H1 (cell line): ENCODE results near the gene UBE2J1. TPM values are rescaled to one million over a fixed set of nuclear protein-coding genes. Genes with fewer than 3 reads are reported as not detected.

Experiments used
- CTCF ChIA-PET: fragments of 300-600 bp; sonication (Branson Sonifier 250); formaldehyde crosslinking; loops from one replicate; lab custom pipeline; 2021; ENCODE audit not compliant: partially characterized antibody; lab: Charles Lee
- POLR2A ChIA-PET: fragments of 300-600 bp; sonication (Branson Sonifier 250); formaldehyde crosslinking; loops from one replicate; lab custom pipeline; 2021; ENCODE audit warnings: inconsistent platforms; ENCODE audit not compliant: partially characterized antibody; lab: Charles Lee
- DNase-seq, 2 experiments: peaks; one replicate each; pipeline versions ENCODE4 v3.0.0 to v3.0.0-alpha.2; 2010 to 2022; ENCODE audit warnings: low spot score in 2 of 2, low read depth in 1 of 2, mixed read lengths in 1 of 2
- FAIRE-seq: peaks from 2 replicates; lab custom pipeline; 2011; peaks lifted over from hg19 to GRCh38; lab: Jason Lieb, UNC
- H2AFZ ChIP-seq: 2 replicates; pipeline ENCODE4 v1.8.1; 2012; ENCODE audit warnings: low read length, inconsistent platforms
- H2AK5ac ChIP-seq: 2 replicates; pipeline ENCODE4 v1.6.1; 2013; ENCODE audit warnings: low read depth, low read length
- H2BK120ac ChIP-seq: replicated peaks from 2 replicates; pipeline ENCODE3; 2013; ENCODE audit warnings: low read depth, low read length, inconsistent platforms
- H2BK12ac ChIP-seq: 2 replicates; pipeline ENCODE4 v1.6.1; 2013; ENCODE audit warnings: low read depth, low read length
- H2BK15ac ChIP-seq: 2 replicates; pipeline ENCODE4 v1.6.1; 2013; ENCODE audit warnings: low read length
- H2BK20ac ChIP-seq: 2 replicates; pipeline ENCODE4 v1.6.1; 2013; ENCODE audit warnings: low read length
- H2BK5ac ChIP-seq: 2 replicates; pipeline ENCODE4 v1.6.1; 2013; ENCODE audit warnings: low read depth, low read length
- H3K14ac ChIP-seq: 2 replicates; pipeline ENCODE4 v1.6.1; 2013; ENCODE audit warnings: inconsistent platforms; ENCODE audit not compliant: insufficient read length
- H3K18ac ChIP-seq: 2 replicates; pipeline ENCODE4 v1.6.1; 2013; ENCODE audit warnings: low read length; ENCODE audit errors: extremely low read depth
- H3K23ac ChIP-seq: 2 replicates; pipeline ENCODE4 v1.6.1; 2013; ENCODE audit warnings: inconsistent platforms; ENCODE audit not compliant: insufficient read length
- H3K23me2 ChIP-seq: 2 replicates; pipeline ENCODE4 v1.6.1; 2013; ENCODE audit warnings: low read depth, low read length
- H3K27ac ChIP-seq: 2 replicates; pipeline ENCODE4 v1.6.1; 2011; ENCODE audit warnings: low read depth, low read length, inconsistent platforms
- H3K27me3 ChIP-seq, 4 experiments: replicated peaks in 1 of 4; 1 replicate in 1 of 4; 2 replicates in 3 of 4; pipeline versions ENCODE4 v1.6.1 to v1.8.1; 2011 to 2013; ENCODE audit warnings: low read length in 3 of 4, mild to moderate bottlenecking in 3 of 4, inconsistent platforms in 2 of 4, mixed read lengths in 2 of 4, moderate library complexity in 1 of 4; ENCODE audit not compliant: control insufficient read depth in 3 of 4, insufficient read depth in 3 of 4; ENCODE audit errors: extremely low read depth in 1 of 4
- H3K36me3 ChIP-seq, 4 experiments: 2 replicates each; pipeline versions ENCODE4 v1.6.1 to v1.8.1; 2011 to 2013; ENCODE audit warnings: mild to moderate bottlenecking in 4 of 4, low read length in 3 of 4, moderate library complexity in 2 of 4, control low read depth in 1 of 4, inconsistent platforms in 1 of 4; ENCODE audit not compliant: insufficient read depth in 4 of 4, control insufficient read depth in 2 of 4
- H3K4ac ChIP-seq: replicated peaks from 2 replicates; pipeline ENCODE3; 2013; ENCODE audit warnings: low read length, low read depth, mixed read lengths, inconsistent platforms; ENCODE audit not compliant: insufficient read length
- H3K4me1 ChIP-seq, 4 experiments: replicated peaks in 1 of 4; 1 replicate in 1 of 4; 2 replicates in 3 of 4; pipeline versions ENCODE4 v1.6.1 to v1.8.1; 2011 to 2013; ENCODE audit warnings: low read length in 3 of 4, inconsistent platforms in 2 of 4, mixed read lengths in 1 of 4; ENCODE audit not compliant: insufficient read depth in 4 of 4, control insufficient read depth in 3 of 4
- H3K4me2 ChIP-seq, 2 experiments: 2 replicates each; pipeline versions ENCODE4 v1.6.1 to v1.8.1; 2011 to 2013; ENCODE audit warnings: low read depth in 2 of 2, low read length in 2 of 2, control low read depth in 1 of 2, inconsistent platforms in 1 of 2, mild to moderate bottlenecking in 1 of 2; ENCODE audit not compliant: insufficient read depth in 1 of 2
- H3K4me3 ChIP-seq, 4 experiments: fragments of 200-600, 300-600 bp in 1 of 4; sonication (generic), shearing (Covaris generic), sonication (Bioruptor Twin) in 1 of 4; 2 replicates each; pipeline versions ENCODE4 v1.5.1 to v1.8.1; 2011 to 2016; ENCODE audit warnings: low read length in 4 of 4, low read depth in 3 of 4, control low read depth in 2 of 4, inconsistent platforms in 2 of 4, mild to moderate bottlenecking in 2 of 4, mixed read lengths in 1 of 4, moderate library complexity in 1 of 4; ENCODE audit not compliant: insufficient read depth in 2 of 4; ENCODE audit errors: extremely low read depth in 1 of 4
- H3K56ac ChIP-seq: replicated peaks from 2 replicates; pipeline ENCODE3; 2013; ENCODE audit warnings: low read depth, mild to moderate bottlenecking, mixed read lengths, low read length, inconsistent platforms; ENCODE audit not compliant: insufficient read length
- H3K79me1 ChIP-seq: 2 replicates; pipeline ENCODE4 v1.6.1; 2013; ENCODE audit warnings: low read depth, low read length, control low read depth
- H3K79me2 ChIP-seq, 2 experiments: 2 replicates each; pipeline versions ENCODE4 v1.6.1 to v1.8.1; 2012 to 2013; ENCODE audit warnings: low read length in 2 of 2, mild to moderate bottlenecking in 2 of 2, inconsistent platforms in 1 of 2; ENCODE audit not compliant: insufficient read depth in 2 of 2, control insufficient read depth in 1 of 2
- H3K9ac ChIP-seq, 4 experiments: replicated peaks in 1 of 4; 1 replicate in 1 of 4; 2 replicates in 3 of 4; pipeline versions ENCODE4 v1.6.1 to v1.8.1; 2011 to 2013; ENCODE audit warnings: low read depth in 3 of 4, low read length in 3 of 4, control low read depth in 2 of 4, mild to moderate bottlenecking in 2 of 4, moderate library complexity in 2 of 4, inconsistent platforms in 1 of 4; ENCODE audit errors: extremely low read depth in 1 of 4
- H3K9me3 ChIP-seq, 2 experiments: 2 replicates each; pipeline versions ENCODE4 v1.6.1 to v1.8.1; 2012 to 2013; ENCODE audit warnings: mild to moderate bottlenecking in 2 of 2, moderate library complexity in 2 of 2, control low read depth in 1 of 2, inconsistent platforms in 1 of 2, low read depth in 1 of 2, low read length in 1 of 2, mixed read lengths in 1 of 2; ENCODE audit not compliant: insufficient read depth in 2 of 2
- H4K20me1 ChIP-seq, 2 experiments: replicated peaks in 1 of 2; 2 replicates each; pipeline versions ENCODE3 to v1.8.1; 2011 to 2013; ENCODE audit warnings: inconsistent platforms in 2 of 2, low read length in 2 of 2, mild to moderate bottlenecking in 1 of 2; ENCODE audit not compliant: insufficient read depth in 2 of 2, control insufficient read depth in 1 of 2
- H4K5ac ChIP-seq: 2 replicates; pipeline ENCODE4 v1.6.1; 2013; ENCODE audit warnings: low read length, low read depth, mixed read lengths, inconsistent platforms; ENCODE audit not compliant: insufficient read length
- H4K8ac ChIP-seq: 2 replicates; pipeline ENCODE4 v1.8.0; 2013; ENCODE audit warnings: mild to moderate bottlenecking, moderate library complexity, low read length, inconsistent platforms; ENCODE audit not compliant: insufficient read depth; ENCODE audit errors: extremely low read depth
- H4K91ac ChIP-seq: replicated peaks from 2 replicates; pipeline ENCODE3; 2013; ENCODE audit warnings: low read length, mixed read lengths, inconsistent platforms; ENCODE audit not compliant: insufficient read length
- RBBP5 ChIP-seq: IDR thresholded peaks from 2 replicates; pipeline ENCODE4 v1.7.1; 2012; ENCODE audit warnings: low read depth, mild to moderate bottlenecking, inconsistent platforms, low read length, moderate library complexity, borderline replicate concordance
- SIN3A ChIP-seq, 2 experiments: IDR thresholded peaks in 1 of 2; conservative IDR thresholded peaks in 1 of 2; 2 replicates each; pipeline ENCODE4 v1.6.1; 2011 to 2012; ENCODE audit warnings: low read length in 2 of 2, improper control_type of control experiment in 1 of 2, low read depth in 1 of 2, mild to moderate bottlenecking in 1 of 2
- SRF ChIP-seq: IDR thresholded peaks from 2 replicates; pipeline ENCODE4 v1.6.1; 2011; ENCODE audit warnings: mild to moderate bottlenecking, low read depth, low read length, moderate library complexity
- TAF7 ChIP-seq: optimal IDR thresholded peaks from 2 replicates; pipeline ENCODE3; 2011; ENCODE audit warnings: low read depth, mild to moderate bottlenecking, inconsistent platforms, low read length, moderate library complexity, borderline replicate concordance
- USF2 ChIP-seq: IDR thresholded peaks from 2 replicates; pipeline ENCODE4 v1.6.1; 2011; ENCODE audit warnings: low read length, improper control_type of control experiment
- YY1 ChIP-seq: IDR thresholded peaks from 2 replicates; pipeline ENCODE4 v1.6.1; 2011; ENCODE audit warnings: low read depth, mild to moderate bottlenecking, low read length
- WGBS, 2 experiments: shearing (Covaris generic) in 1 of 2; methylation state at CpG; one replicate each; pipeline versions ENCODE4 v1.1.6 to v1.1.7; 2013 to 2015; ENCODE audit warnings: low lambda C conversion rate in 2 of 2, mixed read lengths in 2 of 2, inconsistent platforms in 1 of 2, low coverage in 1 of 2, missing lambda C conversion rate in 1 of 2; ENCODE audit not compliant: insufficient replicate concordance in 2 of 2, insufficient coverage in 1 of 2, insufficient read length in 1 of 2; ENCODE audit errors: extremely low coverage in 1 of 2, missing lambda C conversion rate in 1 of 2; 5-methylcytosine and 5-hydroxymethylcytosine counted together
- long read RNA-seq, 2 experiments: library from RNA in 1 of 2; library from capped mRNA in 1 of 2; stranded (forward); transcript quantifications; one replicate each; pipeline ENCODE4 v2.0.0, GENCODE V29; 2021; ENCODE audit warnings: inconsistent platforms in 1 of 2
- polyA minus RNA-seq, 3 experiments: library from RNA; depleted of rRNA, polyadenylated mRNA; stranded (reverse); fragments of >200 nt; gene quantifications; 1 replicate in 2 of 3; 2 replicates in 1 of 3; pipeline ENCODE4 v1.2.3, GENCODE V29; 2011
- polyA plus RNA-seq, 7 experiments: library from polyadenylated mRNA; depleted of rRNA in 3 of 7; stranded (reverse) in 5 of 7; unstranded in 2 of 7; fragments of >200 nt in 5 of 7; fragments of 200-250 nt in 2 of 7; gene quantifications; 1 replicate in 5 of 7; 2 replicates in 1 of 7; 4 replicates in 1 of 7; pipeline versions ENCODE4 v1.2.1 to v1.2.3, GENCODE V29; 2011 to 2013; ENCODE audit warnings: missing spikeins in 2 of 7, mixed read lengths in 2 of 7
- total RNA-seq: library from RNA; stranded (reverse); fragmentation: NEBNext Ultra II Directional; extraction: Animal tissue kit (Norgen Biotek cat#: 25700); gene quantifications from 2 replicates; pipeline ENCODE4 v1.2.1, GENCODE V29; 2021

UBE2J1 gene
- 13.4 and 15.2 TPM in 2 replicates for total RNA-seq
- 4.5 and 8.5 TPM in 2 replicates for polyA plus RNA-seq (2011; rRNA removed)
- polyA plus RNA-seq (2011; cell fraction: cytosol; rRNA removed) = 8.4 TPM
- polyA plus RNA-seq (2011; cell fraction: nucleus; rRNA removed) = 4.2 TPM
- 6.2 to 7.9 TPM (median 7.8 TPM) in 4 replicates for polyA plus RNA-seq (2012, experiment 1 of 2)
- 2.9 TPM for polyA plus RNA-seq (2012, experiment 2 of 2)
- 13.5 TPM for polyA plus RNA-seq (2013, experiment 1 of 2)
- 12.9 TPM for polyA plus RNA-seq (2013, experiment 2 of 2)
- polyA minus RNA-seq (2011; rRNA and poly(A)+ RNA removed) = 7.7 and 13.3 TPM in 2 replicates
- polyA minus RNA-seq (2011; cell fraction: cytosol; rRNA and poly(A)+ RNA removed) = 4.8 TPM
- 7.2 TPM for polyA minus RNA-seq (2011; cell fraction: nucleus; rRNA and poly(A)+ RNA removed)
- long read RNA-seq, experiment 1, full-length matches to known transcripts = 9 of 27 reads
- long read RNA-seq, experiment 1, partial matches to known transcripts = 1 of 27 reads
- long read RNA-seq, experiment 1, other reads (novel, unspliced or antisense) = 17 of 27 reads
- long read RNA-seq, experiment 2, partial matches to known transcripts = 3 of 5 reads
- long read RNA-seq, experiment 2, other reads (novel, unspliced or antisense) = 2 of 5 reads

GRCh38 chr6:89352278-89353117, at the start of gene UBE2J1:
Gene UBE2J1 (minus strand): TSS chr6:89352722. CDS start chr6:89352569, 153 bp downstream.
- no peaks in the 10 kb centered on the region for H3K9me3 ChIP-seq
- H4K20me1 ChIP-seq = peaks cover 0 to 2% of the 10 kb centered on the region in 2 experiments
- peak within 1 kb of the TSS; percentile 47 for H4K91ac ChIP-seq
- H2BK15ac ChIP-seq = no peak within 1 kb of the TSS
- DNase-seq = peak in 1 of 2 experiments; percentile 90
- peak within 1 kb of the TSS; percentile 81; the same call in 1 of the 2 replicates for H3K18ac ChIP-seq
- no peak within 1 kb of the TSS for H2AK5ac ChIP-seq
- H3K14ac ChIP-seq = no peak within 1 kb of the TSS
- H2AFZ ChIP-seq = peak within 1 kb of the TSS; percentile 43
- no peaks in the 10 kb centered on the region for H3K36me3 ChIP-seq
- H3K4me2 ChIP-seq = peak within 1 kb of the TSS; percentile 76 to 77
- H3K79me2 ChIP-seq = 0 out of 4 replicates have a peak, but pooled peaks cover 0 to 5% of the 10 kb centered on the region in 2 experiments
- no peak within 1 kb of the TSS for H3K23ac ChIP-seq
- peak within 1 kb of the TSS; percentile 25 for H3K56ac ChIP-seq
- no peak for FAIRE-seq
- H2BK120ac ChIP-seq = no peak within 1 kb of the TSS
- H2BK20ac ChIP-seq = no peak within 1 kb of the TSS
- peaks cover 3% of the 10 kb centered on the region; the same call in 1 of the 2 replicates for H3K23me2 ChIP-seq
- peak within 1 kb of the TSS; percentile 95 for H4K8ac ChIP-seq
- ChIA-PET POLR2A (interaction anchor here (0.6 to 2.5 kb wide), 20 partner anchors 9 to 389 kb away, joined by 3 to 17 read pairs (median 4); partner anchors contain the start of genes PNRC1, RNGTT and SRSF12), CTCF (interaction anchor here (0.5 to 15.3 kb wide), 8 partner anchors 13 to 260 kb away, joined by 3 to 130 read pairs (median 4); no protein-coding TSS in a partner anchor)
- H3K4me1 ChIP-seq = peaks cover 0 to 4% (median 0%) of the 10 kb centered on the region in 4 experiments; a peak in 1 of 7 replicates
- H3K27me3 ChIP-seq = no peaks in the 10 kb centered on the region; a peak in 2 of 7 replicates
- H3K4ac ChIP-seq = no peak within 1 kb of the TSS
- H4K5ac ChIP-seq = peak within 1 kb of the TSS; percentile 21
- peak within 1 kb of the TSS; percentile 63 to 70 (median 67) for H3K4me3 ChIP-seq
- no peaks in the 10 kb centered on the region for H3K79me1 ChIP-seq
- no peak within 1 kb of the TSS for H2BK12ac ChIP-seq
- WGBS, 2 experiments = 3% methylated on average over 62 of the region's 102 CpGs; no CpG with 5 or more reads in 1 of the 2 experiments
- H3K9ac ChIP-seq = peak within 1 kb of the TSS; percentile 79 to 96 (median 88)
- H3K27ac ChIP-seq = peak within 1 kb of the TSS; percentile 19; the same call in 1 of the 2 replicates
- H2BK5ac ChIP-seq = no peak within 1 kb of the TSS; the same call in 1 of the 2 replicates
- TF ChIP-seq YY1 = peak; percentile 44; the same call in 1 of the 2 replicates
- 0 out of 4 replicates have a peak, but pooled peaks of 1 of the 2 experiments have one; percentile 34 for TF ChIP-seq SIN3A (conservative IDR thresholded peaks at IDR 0.05 in 1 of 2, IDR thresholded peaks at IDR 0.05 in 1 of 2; ENCODE audit: low read depth in 1 of 2, low read length in 2 of 2)
- peak; percentile 50 for TF ChIP-seq TAF7
- no peak for TF ChIP-seq SRF
- TF ChIP-seq USF2 = no peak
- peak; percentile 87 for TF ChIP-seq RBBP5
